ENCODE results near the gene PNPO. TPM values are rescaled to one million over a fixed set of nuclear protein-coding genes. Genes with fewer than 3 reads are reported as not detected.

Gene PNPO
- total and polyA plus RNA-seq, 2 of the 8 experiments (the other 6 are each of a cell fraction or from before 2014, with no cell fraction given), result 7.0 to 8.1 TPM

DNA sequence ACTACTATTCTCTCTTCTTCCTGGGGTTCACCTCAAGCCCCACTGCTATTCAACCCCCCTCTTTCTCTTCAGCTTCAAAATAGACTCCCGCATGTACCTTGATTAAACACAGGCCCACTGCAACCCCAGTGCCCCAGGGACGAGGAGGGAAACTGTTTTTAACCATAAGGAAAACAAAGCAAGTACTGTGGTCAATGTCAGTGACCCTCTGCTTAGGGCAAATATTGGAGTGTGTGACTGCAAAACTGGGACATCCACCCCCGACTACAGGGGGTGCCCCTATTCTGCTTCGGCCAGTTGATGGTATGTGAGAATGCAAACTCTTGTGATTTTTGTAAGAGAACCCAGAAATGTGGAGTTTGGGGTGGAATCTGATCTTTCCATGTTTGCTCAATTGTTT lies 9.5 kb upstream of the PNPO start:
- Histone ChIP-seq H3K4me2 (ENCODE audit: insufficient read depth in 1 of 2, low read depth in 2 of 2, low read length in 2 of 2) (no peak overlapping the region), H3K14ac (ENCODE audit: insufficient read length) (no peak overlapping the region), H3K18ac (ENCODE audit: extremely low read depth, low read length) (no peak overlapping the region), H4K8ac (ENCODE audit: extremely low read depth, insufficient read depth, low read length) (no peak overlapping the region), H3K9ac (replicated peaks in 1 of 4; ENCODE audit: extremely low read depth in 1 of 4, low read depth in 3 of 4, low read length in 3 of 4) (no peak overlapping the region), H3K36me3 (ENCODE audit: control insufficient read depth in 2 of 4, insufficient read depth in 4 of 4, low read length in 3 of 4) (peaks cover 0 to 10% (median 0%) of the 10 kb centered on the region in 4 experiments; a peak in 2 of 8 replicates), H2AK5ac (ENCODE audit: low read depth, low read length) (no peak overlapping the region), H3K4ac (replicated peaks; ENCODE audit: insufficient read length, low read depth, low read length) (no peak overlapping the region), H3K4me1 (replicated peaks in 1 of 4; ENCODE audit: control insufficient read depth in 3 of 4, insufficient read depth in 4 of 4, low read length in 3 of 4) (no peaks in the 10 kb centered on the region), H2BK15ac (ENCODE audit: low read length) (no peak overlapping the region), H3K56ac (replicated peaks; ENCODE audit: insufficient read length, low read depth, low read length) (no peak overlapping the region), H4K91ac (replicated peaks; ENCODE audit: insufficient read length, low read length) (no peak overlapping the region), H2BK12ac (ENCODE audit: low read depth, low read length) (no peak overlapping the region), H4K5ac (ENCODE audit: insufficient read length, low read depth, low read length) (no peak overlapping the region), H3K27me3 (replicated peaks in 1 of 4; ENCODE audit: control insufficient read depth in 3 of 4, extremely low read depth in 1 of 4, insufficient read depth in 3 of 4, low read length in 3 of 4) (no peaks in the 10 kb centered on the region), H3K4me3 (ENCODE audit: extremely low read depth in 1 of 4, insufficient read depth in 2 of 4, low read depth in 3 of 4, low read length in 4 of 4) (no peak overlapping the region), H3K9me3 (ENCODE audit: insufficient read depth in 2 of 2, low read depth in 1 of 2, low read length in 1 of 2) (no peaks in the 10 kb centered on the region), H2AFZ (ENCODE audit: low read length) (no peak overlapping the region), H2BK120ac (replicated peaks; ENCODE audit: low read depth, low read length) (no peak overlapping the region), H4K20me1 (replicated peaks in 1 of 2; ENCODE audit: control insufficient read depth in 1 of 2, insufficient read depth in 2 of 2, low read length in 2 of 2) (no peaks in the 10 kb centered on the region), H3K79me1 (ENCODE audit: low read depth, low read length) (no peaks in the 10 kb centered on the region), H3K23ac (ENCODE audit: insufficient read length) (no peak overlapping the region), H3K23me2 (ENCODE audit: low read depth, low read length) (0 out of 2 replicates have a peak, but pooled peaks cover 2% of the 10 kb centered on the region), H3K79me2 (ENCODE audit: control insufficient read depth in 1 of 2, insufficient read depth in 2 of 2, low read length in 2 of 2) (no peaks in the 10 kb centered on the region), H2BK20ac (ENCODE audit: low read length) (no peak overlapping the region), H2BK5ac (ENCODE audit: low read depth, low read length) (no peak overlapping the region), H3K27ac (ENCODE audit: low read depth, low read length) (no peak overlapping the region)
- no peak for FAIRE-seq
- no peak for TF ChIP-seq PHF8 (conservative IDR thresholded peaks at IDR 0.05; ENCODE audit: low read depth, low read length)
- no peak for TF ChIP-seq SUZ12 (IDR thresholded peaks at IDR 0.05; ENCODE audit: low read length)
- ChIA-PET POLR2A (ENCODE audit: partially characterized antibody) (interaction anchor here (0.6 to 2.4 kb wide), 5 partner anchors 10 to 42 kb away, joined by 3 to 8 read pairs (median 3); partner anchors contain the start of gene PNPO), CTCF (ENCODE audit: partially characterized antibody) (interaction anchor here (0.8 to 13.8 kb wide), 4 partner anchors 14 to 72 kb away, joined by 3 to 154 read pairs (median 3); partner anchors contain the start of gene PNPO)
- no peak for DNase-seq (ENCODE audit: low read depth in 1 of 2, low spot score in 2 of 2)
- WGBS, 2 experiments (ENCODE audit: extremely low coverage in 1 of 2, insufficient coverage in 1 of 2, insufficient read length in 1 of 2, insufficient replicate concordance in 2 of 2, low coverage in 1 of 2, low lambda C conversion rate in 2 of 2, missing lambda C conversion rate in 1 of 2), result 87% methylated on average over 4 of the region's 4 CpGs; no CpG with 5 or more reads in 1 of the 2 experiments

Data from H1 (cell line).